CD8-positive, alpha-beta memory T cell (primary cell): ENCODE measurements around the gene DNAJA1. TPM values are rescaled to one million over a fixed set of nuclear protein-coding genes. Genes with fewer than 3 reads are reported as not detected.
A peak's percentile ranks its signal among the peaks of the same experiment; 100 is the strongest.

Experiments
- CTCF ChIA-PET: fragments of 350-600 bp; sonication (Branson Sonifier 250); formaldehyde crosslinking; loops from one replicate; lab custom pipeline; 2021; ENCODE audit warnings: antibody characterized with exemption; lab: Charles Lee
- POLR2A ChIA-PET: fragments of 350-600 bp; sonication (Branson Sonifier 250); formaldehyde crosslinking; loops from one replicate; lab custom pipeline; 2021; ENCODE audit warnings: antibody characterized with exemption; lab: Charles Lee
- DNase-seq, 5 donors: peaks; one replicate each; pipeline versions ENCODE4 v3.0.0 to v3.0.0-alpha.2; 2020 to 2022; ENCODE audit warnings: mixed read lengths in 1 of 5
- H3K27ac ChIP-seq: one replicate; pipeline ENCODE4 v1.7.0; 2013; ENCODE audit warnings: low read depth, mild to moderate bottlenecking, low read length, moderate library complexity
- H3K27me3 ChIP-seq: 2 replicates; pipeline ENCODE4 v1.7.0; 2013; ENCODE audit warnings: low read length, mild to moderate bottlenecking; ENCODE audit not compliant: insufficient read depth, poor library complexity, severe bottlenecking
- H3K36me3 ChIP-seq: 2 replicates; pipeline ENCODE4 v1.7.0; 2013; ENCODE audit warnings: mild to moderate bottlenecking, low read length, moderate library complexity; ENCODE audit not compliant: insufficient read depth
- H3K4me1 ChIP-seq: 2 replicates; pipeline ENCODE4 v1.7.0; 2013; ENCODE audit warnings: mild to moderate bottlenecking, low read length, moderate library complexity; ENCODE audit not compliant: insufficient read depth
- H3K4me3 ChIP-seq: 2 replicates; pipeline ENCODE4 v1.7.0; 2013; ENCODE audit warnings: mild to moderate bottlenecking, low read length
- H3K9me3 ChIP-seq: 2 replicates; pipeline ENCODE4 v1.7.0; 2013; ENCODE audit warnings: mild to moderate bottlenecking, low read length
- H3K27ac Mint-ChIP-seq, 8 donors: one replicate each; pipeline ENCODE4 v1.8.0; 2020 to 2021; ENCODE audit warnings: mixed read lengths in 8 of 8, mild to moderate bottlenecking in 6 of 8, inconsistent platforms in 3 of 8, moderate library complexity in 3 of 8
- H3K27me3 Mint-ChIP-seq, 2 donors: one replicate each; pipeline ENCODE4 v1.8.0; 2020 to 2021; ENCODE audit warnings: mixed read lengths in 2 of 2, mild to moderate bottlenecking in 1 of 2, moderate library complexity in 1 of 2
- H3K36me3 Mint-ChIP-seq, 3 donors: one replicate each; pipeline ENCODE4 v1.8.0; 2020 to 2021; ENCODE audit warnings: mixed read lengths in 3 of 3, inconsistent platforms in 1 of 3, mild to moderate bottlenecking in 1 of 3
- H3K4me1 Mint-ChIP-seq, 3 donors: one replicate each; pipeline ENCODE4 v1.8.0; 2020 to 2021; ENCODE audit warnings: mixed read lengths in 3 of 3, inconsistent platforms in 1 of 3, mild to moderate bottlenecking in 1 of 3
- H3K4me3 Mint-ChIP-seq, 7 donors: one replicate each; pipeline ENCODE4 v1.8.0; 2020 to 2021; ENCODE audit warnings: mixed read lengths in 7 of 7, mild to moderate bottlenecking in 6 of 7, moderate library complexity in 4 of 7, inconsistent platforms in 2 of 7
- H3K9me3 Mint-ChIP-seq, 5 donors: one replicate each; pipeline ENCODE4 v1.8.0; 2020 to 2022; ENCODE audit warnings: mixed read lengths in 5 of 5, mild to moderate bottlenecking in 3 of 5, moderate library complexity in 2 of 5, inconsistent platforms in 1 of 5
- polyA plus RNA-seq: library from polyadenylated mRNA; unstranded; fragments of 300-500 nt; fragmentation: Illumina TruSeq; gene quantifications from one replicate; pipeline ENCODE4 v1.2.3, GENCODE V29; 2021
- total RNA-seq, 2 experiments: library from RNA; stranded (reverse); gene quantifications; one replicate each; pipeline ENCODE4 v1.2.3, GENCODE V29; 2021

The DNAJA1 gene
- total and polyA plus RNA-seq, 3 experiments from 2014 or later, result 106 to 332 (median 318) TPM

- Histone ChIP-seq H3K4me1 (peaks cover 17% of the 10 kb centered on the region), H3K4me3 (no peak overlapping the region), H3K9me3 (no peaks in the 10 kb centered on the region), H3K27me3 (no peaks in the 10 kb centered on the region), H3K27ac (no peak overlapping the region), H3K36me3 (peaks cover 4% of the 10 kb centered on the region)
- Mint-ChIP-seq H3K4me3 (no peak overlapping the region), H3K27ac (peak overlapping the region in 1 of 8 donors; percentile 72), H3K36me3 (peaks cover 0 to 16% (median 5%) of the 10 kb centered on the region in 3 donors), H3K4me1 (peaks cover 32 to 39% (median 38%) of the 10 kb centered on the region in 3 donors), H3K27me3 (no peaks in the 10 kb centered on the region), H3K9me3 (no peaks in the 10 kb centered on the region)
- ChIA-PET CTCF (no interaction called here), POLR2A (no interaction called here)
- DNase-seq, result no peak
Observed at GRCh38 chr9:33019797-33020196, 5.3 kb upstream of the DNAJA1 start.

GRCh38 chr9:33022303-33022702 is 2.8 kb upstream of the DNAJA1 start:
- peaks cover 9% of the 10 kb centered on the region for H3K36me3 ChIP-seq
- peak overlapping the region; percentile 10 for H3K27ac ChIP-seq
- POLR2A ChIA-PET, result no interaction called here
- H3K27ac Mint-ChIP-seq, result peak overlapping the region; percentile 33 to 99 (median 84)
- no peak for DNase-seq
- H3K4me1 ChIP-seq, result peaks cover 32% of the 10 kb centered on the region
- peak overlapping the region; percentile 62 to 96 (median 71) for H3K4me3 Mint-ChIP-seq
- peaks cover 4 to 33% (median 7%) of the 10 kb centered on the region in 3 donors for H3K36me3 Mint-ChIP-seq
- H3K4me1 Mint-ChIP-seq, result peaks cover 46 to 57% (median 55%) of the 10 kb centered on the region in 3 donors
- peaks cover 0 to 7% of the 10 kb centered on the region in 2 donors for H3K27me3 Mint-ChIP-seq
- no peak overlapping the region for H3K4me3 ChIP-seq
- no peaks in the 10 kb centered on the region for H3K9me3 Mint-ChIP-seq
- no peaks in the 10 kb centered on the region for H3K9me3 ChIP-seq
- CTCF ChIA-PET, result interaction anchor here (1.8 kb wide), 1 partner anchor 9 kb away, joined by 5 read pairs; no protein-coding TSS in a partner anchor
- no peaks in the 10 kb centered on the region for H3K27me3 ChIP-seq

GRCh38 chr9:33022755-33023154 is 2.3 kb upstream of the DNAJA1 start:
- ChIA-PET POLR2A (no interaction called here), CTCF (interaction anchor here (1.8 kb wide), 1 partner anchor 10 kb away, joined by 5 read pairs; no protein-coding TSS in a partner anchor)
- Histone ChIP-seq H3K36me3 (peaks cover 7% of the 10 kb centered on the region), H3K4me1 (peaks cover 35% of the 10 kb centered on the region), H3K9me3 (no peaks in the 10 kb centered on the region), H3K27ac (peak overlapping the region; percentile 10), H3K27me3 (no peaks in the 10 kb centered on the region), H3K4me3 (no peak overlapping the region)
- H3K4me3 Mint-ChIP-seq, result peak overlapping the region; percentile 62 to 96 (median 71)
- no peak for DNase-seq
- peak overlapping the region; percentile 55 to 99 (median 89) for H3K27ac Mint-ChIP-seq
- H3K9me3 Mint-ChIP-seq, result no peaks in the 10 kb centered on the region
- peaks cover 46 to 61% (median 60%) of the 10 kb centered on the region in 3 donors for H3K4me1 Mint-ChIP-seq
- peaks cover 4 to 37% (median 7%) of the 10 kb centered on the region in 3 donors for H3K36me3 Mint-ChIP-seq
- peaks cover 0 to 7% of the 10 kb centered on the region in 2 donors for H3K27me3 Mint-ChIP-seq

- no peak for DNase-seq
- Mint-ChIP-seq H3K4me1 (peaks cover 54 to 70% (median 69%) of the 10 kb centered on the region in 3 donors), H3K27me3 (peaks cover 0 to 7% of the 10 kb centered on the region in 2 donors), H3K36me3 (peaks cover 4 to 45% (median 9%) of the 10 kb centered on the region in 3 donors), H3K9me3 (no peaks in the 10 kb centered on the region), H3K27ac (peak overlapping the region in 7 of 8 donors; percentile 15 to 99 (median 96)), H3K4me3 (peak overlapping the region; percentile 93 to 99 (median 97))
- H3K4me1 ChIP-seq, result peaks cover 44% of the 10 kb centered on the region
- CTCF ChIA-PET, result interaction anchor here (1.8 kb wide), 1 partner anchor 11 kb away, joined by 5 read pairs; no protein-coding TSS in a partner anchor
- H3K4me3 ChIP-seq, result no peak overlapping the region
- H3K36me3 ChIP-seq, result peaks cover 16% of the 10 kb centered on the region
- no peaks in the 10 kb centered on the region for H3K9me3 ChIP-seq
- H3K27ac ChIP-seq, result peak overlapping the region; percentile 99
- POLR2A ChIA-PET, result no interaction called here
- no peaks in the 10 kb centered on the region for H3K27me3 ChIP-seq
Observed at GRCh38 chr9:33023661-33024060, 1.4 kb upstream of the DNAJA1 start.

GRCh38 chr9:33024126-33024965 is 727 bp upstream of the DNAJA1 start:
- peaks cover 0 to 7% of the 10 kb centered on the region in 2 donors for H3K27me3 Mint-ChIP-seq
- Histone ChIP-seq H3K4me1 (peaks cover 51% of the 10 kb centered on the region), H3K9me3 (no peaks in the 10 kb centered on the region), H3K27ac (peak overlapping the region; percentile 99), H3K4me3 (peak overlapping the region; percentile 94), H3K36me3 (peaks cover 19% of the 10 kb centered on the region), H3K27me3 (no peaks in the 10 kb centered on the region)
- CTCF ChIA-PET, result interaction anchor here (0.5 to 1.8 kb wide), 5 partner anchors 16 to 472 kb away, joined by 3 to 4 read pairs (median 3); partner anchors contain the start of genes APTX, SMIM27 and TOPORS
- POLR2A ChIA-PET, result interaction anchor here (1.0 to 2.0 kb wide), 7 partner anchors 10 to 266 kb away, joined by 4 to 13 read pairs (median 8); partner anchors contain the start of genes APTX, B4GALT1, BAG1 and CHMP5
- peak overlapping the region; percentile 93 to 99 (median 97) for H3K4me3 Mint-ChIP-seq
- peak overlapping the region; percentile 93 to 99 (median 98) for H3K27ac Mint-ChIP-seq
- H3K9me3 Mint-ChIP-seq, result no peaks in the 10 kb centered on the region
- DNase-seq, result no peak
- peaks cover 61 to 77% (median 75%) of the 10 kb centered on the region in 3 donors for H3K4me1 Mint-ChIP-seq
- H3K36me3 Mint-ChIP-seq, result peaks cover 4 to 52% (median 9%) of the 10 kb centered on the region in 3 donors

GRCh38 chr9:33025572-33026342 is 684 bp downstream of the DNAJA1 start:
- H3K36me3 ChIP-seq, result peaks cover 27% of the 10 kb centered on the region
- H3K4me1 ChIP-seq, result peaks cover 54% of the 10 kb centered on the region
- peaks cover 0 to 7% of the 10 kb centered on the region in 2 donors for H3K27me3 Mint-ChIP-seq
- peak overlapping the region; percentile 94 for H3K4me3 ChIP-seq
- H3K4me3 Mint-ChIP-seq, result peak overlapping the region; percentile 93 to 99 (median 97)
- H3K27me3 ChIP-seq, result no peaks in the 10 kb centered on the region
- peaks cover 4 to 55% (median 14%) of the 10 kb centered on the region in 3 donors for H3K36me3 Mint-ChIP-seq
- POLR2A ChIA-PET, result interaction anchor here (0.6 to 2.0 kb wide), 10 partner anchors 13 to 264 kb away, joined by 3 to 12 read pairs (median 4); partner anchors contain the start of genes B4GALT1, BAG1, CHMP5 and NFX1
- no peaks in the 10 kb centered on the region for H3K9me3 Mint-ChIP-seq
- no peaks in the 10 kb centered on the region for H3K9me3 ChIP-seq
- H3K27ac Mint-ChIP-seq, result peak overlapping the region; percentile 94 to 99 (median 98)
- peak overlapping the region; percentile 99 for H3K27ac ChIP-seq
- peaks cover 66 to 85% (median 85%) of the 10 kb centered on the region in 3 donors for H3K4me1 Mint-ChIP-seq
- DNase-seq, result peak; percentile 74 to 88 (median 81)
- CTCF ChIA-PET, result interaction anchor here (1.1 to 1.8 kb wide), 4 partner anchors 14 to 444 kb away, joined by 3 to 4 read pairs (median 4); no protein-coding TSS in a partner anchor

- Histone ChIP-seq H3K9me3 (no peaks in the 10 kb centered on the region), H3K4me1 (peaks cover 40% of the 10 kb centered on the region), H3K4me3 (no peak overlapping the region), H3K36me3 (peaks cover 55% of the 10 kb centered on the region), H3K27me3 (no peaks in the 10 kb centered on the region), H3K27ac (no peak overlapping the region)
- POLR2A ChIA-PET, result interaction anchor here (1.2 kb wide), 1 partner anchor 13 kb away, joined by 4 read pairs; no protein-coding TSS in a partner anchor
- H3K4me1 Mint-ChIP-seq, result peaks cover 57 to 84% (median 83%) of the 10 kb centered on the region in 3 donors
- CTCF ChIA-PET, result interaction anchor here (1.2 kb wide), 1 partner anchor 197 kb away, joined by 3 read pairs; no protein-coding TSS in a partner anchor
- H3K9me3 Mint-ChIP-seq, result no peaks in the 10 kb centered on the region
- H3K27me3 Mint-ChIP-seq, result peaks cover 0 to 7% of the 10 kb centered on the region in 2 donors
- H3K36me3 Mint-ChIP-seq, result peaks cover 12 to 84% (median 30%) of the 10 kb centered on the region in 3 donors
- H3K27ac Mint-ChIP-seq, result peak overlapping the region in 6 of 8 donors; percentile 39 to 98 (median 58)
- DNase-seq, result no peak
- H3K4me3 Mint-ChIP-seq, result peak overlapping the region in 5 of 7 donors; percentile 10 to 76 (median 26)
Observed at GRCh38 chr9:33029231-33029786, 4.2 kb downstream of the DNAJA1 start.
